ENCODE measurements around the gene ST6GALNAC1.

GRCh38 chr17:76645481-76645880 lies 1.9 kb upstream of the ST6GALNAC1 start:
- no peak for TF ChIP-seq REST (IDR thresholded peaks at IDR 0.05; ENCODE audit: low read depth, low read length)
- no peak for TF ChIP-seq ZNF274 (IDR thresholded peaks at IDR 0.05; ENCODE audit: insufficient read depth, insufficient read length)
- TF ChIP-seq SIN3A (IDR thresholded peaks at IDR 0.05; ENCODE audit: low read depth, low read length): no peak
- TF ChIP-seq SRF (IDR thresholded peaks at IDR 0.05; ENCODE audit: low read depth in 2 of 2, low read length in 2 of 2): no peak
- TF ChIP-seq POLR2A (IDR thresholded peaks at IDR 0.05; ENCODE audit: low read depth, low read length): no peak
- no peak for TF ChIP-seq TAF1 (IDR thresholded peaks at IDR 0.05; ENCODE audit: borderline replicate concordance, low read depth, low read length)
